Hippocampal formation (tissue), 2 donors: ENCODE results near the gene SORCS1.
A peak's percentile ranks its signal among the peaks of the same experiment; 100 is the strongest.

Source experiments
- DNase-seq, 2 donors: peaks; one replicate each; lab custom pipeline; 2025; lab: John Stamatoyannopoulos, UW

SORCS1 gene

GRCh38 chr10:106819490-106819889, 345.0 kb downstream of the SORCS1 start:
- DNase-seq: no peak

DNA sequence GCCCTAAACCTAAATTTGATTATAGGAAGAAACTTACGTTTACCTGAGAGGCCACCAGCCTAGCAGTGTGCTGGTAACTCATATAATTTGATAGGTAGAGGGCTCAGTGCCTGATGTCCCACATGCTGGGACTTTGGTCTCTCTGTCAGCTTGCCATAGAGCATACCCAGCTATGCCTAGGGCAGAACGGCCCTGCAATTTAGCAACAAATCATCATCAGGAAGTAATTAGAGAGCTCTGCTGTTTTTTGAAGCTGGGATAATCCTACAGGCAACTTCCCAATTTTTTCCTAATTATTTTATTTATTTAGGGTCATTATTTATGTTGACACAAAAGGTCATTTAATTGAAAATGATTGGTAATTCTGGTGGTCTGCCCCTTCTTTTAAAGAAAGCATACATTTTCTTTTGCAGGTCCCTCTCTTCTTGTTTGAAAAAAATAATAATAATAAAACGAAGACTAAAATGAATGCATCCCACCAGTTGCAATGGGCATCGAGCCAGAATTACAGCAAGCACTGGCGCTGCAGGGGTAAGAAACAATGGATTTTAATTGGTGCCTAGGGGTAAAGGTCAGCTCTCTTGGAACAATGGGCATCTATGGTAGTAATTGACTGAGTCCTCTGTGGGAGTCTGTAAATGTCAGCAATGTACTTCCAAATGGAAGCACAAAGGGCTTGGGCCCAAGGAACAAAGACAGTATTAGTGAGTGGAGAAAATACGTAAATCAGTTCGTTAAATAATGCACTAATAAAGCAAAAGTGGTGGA, 348.0 kb downstream of the SORCS1 start:
- DNase-seq: no peak

DNA sequence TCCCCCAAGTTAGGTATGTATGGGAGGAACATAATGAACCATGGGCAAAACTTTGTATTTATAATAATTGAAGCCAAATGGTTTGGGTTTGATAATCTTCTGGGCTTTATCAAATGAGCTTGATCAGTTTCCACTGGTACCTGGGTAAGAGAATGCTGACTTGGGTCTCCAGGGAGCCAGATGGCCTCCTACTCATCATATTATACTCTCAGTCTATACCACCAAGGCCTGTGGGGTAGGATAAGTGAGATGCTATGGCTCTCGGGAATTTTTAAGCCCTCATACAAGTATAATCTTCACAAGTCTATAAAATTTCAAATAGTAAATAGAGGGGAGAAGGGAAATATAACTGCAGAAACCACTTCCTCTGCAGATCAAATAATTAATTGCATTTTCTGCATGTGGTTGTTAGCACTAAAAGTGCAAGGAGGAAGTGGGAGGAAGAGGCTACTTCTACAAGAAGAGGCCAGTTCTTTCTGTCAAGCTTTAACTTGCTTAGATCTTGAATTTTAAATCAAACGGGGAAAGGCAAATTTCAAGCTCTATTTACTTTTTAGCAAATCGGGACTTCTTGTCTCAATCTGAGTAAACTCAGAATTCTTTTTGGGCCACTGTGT, 349.0 kb downstream of the SORCS1 start:
- DNase-seq: no peak

GRCh38 chr10:106804992-106805582, 359.4 kb downstream of the SORCS1 start:
- no peak for DNase-seq

- no peak for DNase-seq
Observed at GRCh38 chr10:106802949-106803348, 361.6 kb downstream of the SORCS1 start.

- DNase-seq: no peak
Observed at GRCh38 chr10:106799776-106800175, 364.7 kb downstream of the SORCS1 start.

GRCh38 chr10:106795619-106796018, 368.9 kb downstream of the SORCS1 start:
- peak in 1 of 2 donors; percentile 2 for DNase-seq

- no peak for DNase-seq
Observed at GRCh38 chr10:106793617-106794016, 370.9 kb downstream of the SORCS1 start.

DNA sequence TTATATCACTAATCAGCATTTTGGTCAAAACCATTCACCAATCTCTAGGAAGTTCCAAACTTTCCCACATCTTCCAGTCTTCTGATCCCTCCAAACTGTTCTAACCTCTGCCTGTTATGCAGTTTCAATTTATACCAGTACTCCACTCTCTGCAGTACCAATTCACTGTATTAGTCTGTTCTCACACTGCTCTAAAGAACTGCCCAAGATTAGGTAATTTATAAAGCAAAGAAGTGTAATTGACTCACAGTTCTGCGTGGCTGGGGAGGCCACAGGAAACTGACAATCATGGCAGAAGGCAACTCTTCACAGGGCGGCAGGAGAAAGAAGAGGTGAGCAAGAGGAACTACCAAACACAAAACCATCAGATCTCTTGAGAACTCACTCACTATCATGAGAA, 374.9 kb downstream of the SORCS1 start:
- no peak for DNase-seq

- no peak for DNase-seq
Observed at GRCh38 chr10:106788982-106789381, 375.5 kb downstream of the SORCS1 start.

- no peak for DNase-seq
Observed at GRCh38 chr10:106785528-106785927, 379.0 kb downstream of the SORCS1 start.

DNA sequence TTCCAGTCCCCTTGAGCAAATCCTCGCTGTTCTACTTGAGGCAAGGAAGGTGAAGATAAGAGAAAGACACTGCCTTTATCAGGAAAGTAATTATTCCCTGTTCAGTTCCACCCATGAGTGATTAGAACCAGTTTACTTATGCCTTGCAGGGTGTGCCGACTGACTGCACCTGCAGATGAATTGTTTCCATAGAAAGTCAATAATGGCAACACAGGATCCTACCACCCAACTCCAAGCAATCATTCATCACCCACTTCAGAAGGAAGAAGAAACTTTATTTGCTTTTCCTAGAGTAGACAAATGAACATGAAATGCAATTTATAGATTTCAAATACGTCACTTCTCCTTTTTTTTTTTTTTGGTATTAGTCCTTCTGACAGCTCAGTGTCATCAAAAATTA, 383.9 kb downstream of the SORCS1 start:
- no peak for DNase-seq

DNA sequence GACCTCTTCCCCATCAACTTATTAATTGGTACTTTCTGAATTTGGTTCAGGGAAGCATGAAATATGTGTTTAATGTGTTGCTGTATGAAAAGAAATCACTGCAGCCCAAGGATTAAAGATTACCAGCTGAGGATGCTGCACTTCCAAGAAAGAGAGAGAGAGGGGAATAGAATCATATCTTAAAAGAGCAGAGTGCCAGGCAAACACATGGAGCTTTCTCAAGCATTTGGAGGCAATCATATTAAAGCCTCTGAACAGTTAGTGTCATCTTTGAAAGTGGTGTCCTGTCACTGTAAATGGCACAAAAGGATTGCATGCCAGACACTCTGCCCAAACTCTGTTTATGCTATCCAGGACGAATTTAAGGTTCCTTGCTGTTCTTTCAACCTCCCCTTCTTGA, 386.7 kb downstream of the SORCS1 start:
- DNase-seq: no peak

- no peak for DNase-seq
Observed at GRCh38 chr10:106775127-106775526, 389.4 kb downstream of the SORCS1 start.

DNA sequence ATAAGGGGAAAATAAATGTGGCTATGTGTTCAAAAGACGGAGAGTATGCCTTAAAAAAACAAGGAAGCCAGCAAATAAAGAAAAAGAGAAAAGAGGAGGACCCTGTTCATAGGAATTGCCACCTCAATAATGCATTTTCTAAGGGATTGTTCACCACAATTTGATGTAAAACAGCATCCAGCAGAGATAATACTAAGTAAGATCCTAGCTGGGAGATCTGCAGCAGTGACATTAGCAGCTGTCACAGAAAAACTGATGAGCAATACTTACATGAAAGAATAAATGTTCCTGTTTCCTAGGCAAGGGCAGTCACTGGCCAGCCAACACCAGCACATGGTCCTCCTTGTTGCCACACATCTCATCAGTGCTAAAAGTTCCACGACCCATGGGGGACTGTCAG, 391.5 kb downstream of the SORCS1 start:
- DNase-seq: no peak

- DNase-seq: no peak
Observed at GRCh38 chr10:106771154-106771553, 393.4 kb downstream of the SORCS1 start.

DNA sequence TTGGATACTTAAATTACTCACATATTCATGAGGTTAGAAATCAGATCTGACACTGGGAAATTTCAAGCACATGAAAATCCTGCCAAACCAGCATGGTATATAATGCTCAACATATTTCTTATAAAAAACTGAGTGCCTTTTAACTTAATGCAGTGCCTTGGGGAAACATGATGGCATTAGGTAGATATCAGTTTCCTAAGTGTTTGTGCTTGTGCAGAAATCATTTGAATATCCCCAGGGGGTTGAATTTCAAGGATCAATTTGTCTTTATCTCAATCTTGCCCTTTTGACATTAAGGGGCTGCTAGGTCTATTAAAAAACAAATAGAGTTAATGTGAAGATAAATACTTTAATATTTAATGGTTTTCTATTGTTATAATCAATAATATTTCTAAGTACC, 396.3 kb downstream of the SORCS1 start:
- DNase-seq: no peak

DNA sequence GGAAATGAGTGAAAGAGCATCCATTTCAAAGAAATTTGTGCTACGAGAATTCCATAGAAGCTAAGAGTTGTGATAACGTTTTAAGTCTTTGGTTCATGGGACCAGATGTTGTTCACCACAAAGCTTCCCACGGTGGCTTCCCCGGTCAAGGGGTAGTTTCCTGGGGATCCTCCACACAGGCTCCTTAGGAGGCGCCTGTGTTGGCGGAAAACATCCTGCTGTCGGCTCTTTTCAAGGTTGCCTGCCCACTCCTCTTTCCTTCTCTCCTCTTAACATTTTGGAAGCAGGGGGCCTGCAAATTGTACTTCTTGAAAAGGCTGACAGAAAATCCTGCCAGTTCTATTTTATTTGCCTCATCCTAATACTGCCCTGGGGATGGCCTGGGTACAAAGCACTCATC, 398.6 kb downstream of the SORCS1 start:
- no peak for DNase-seq

GRCh38 chr10:106765241-106765754, 399.2 kb downstream of the SORCS1 start:
- DNase-seq: no peak

GRCh38 chr10:106764360-106764759, 400.1 kb downstream of the SORCS1 start:
- no peak for DNase-seq

DNA sequence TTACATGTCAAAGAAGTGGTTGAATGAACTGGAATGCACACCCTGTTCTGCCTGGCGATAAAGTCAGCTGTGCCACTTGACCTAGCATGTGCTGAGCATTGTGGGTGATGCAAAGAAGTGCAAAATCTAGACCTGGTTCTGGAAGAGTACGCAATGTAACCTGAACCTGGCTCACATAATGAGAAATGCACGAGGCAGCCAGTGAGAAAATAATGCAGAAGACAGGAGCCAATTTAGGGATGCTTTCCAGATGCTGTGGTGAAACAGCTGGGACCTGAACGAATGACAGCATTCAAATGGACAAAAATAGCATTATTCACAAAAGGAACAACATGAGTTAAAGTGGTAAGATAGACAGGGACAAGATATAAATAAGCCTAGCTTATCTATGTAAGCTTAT, 402.6 kb downstream of the SORCS1 start:
- no peak for DNase-seq

DNA sequence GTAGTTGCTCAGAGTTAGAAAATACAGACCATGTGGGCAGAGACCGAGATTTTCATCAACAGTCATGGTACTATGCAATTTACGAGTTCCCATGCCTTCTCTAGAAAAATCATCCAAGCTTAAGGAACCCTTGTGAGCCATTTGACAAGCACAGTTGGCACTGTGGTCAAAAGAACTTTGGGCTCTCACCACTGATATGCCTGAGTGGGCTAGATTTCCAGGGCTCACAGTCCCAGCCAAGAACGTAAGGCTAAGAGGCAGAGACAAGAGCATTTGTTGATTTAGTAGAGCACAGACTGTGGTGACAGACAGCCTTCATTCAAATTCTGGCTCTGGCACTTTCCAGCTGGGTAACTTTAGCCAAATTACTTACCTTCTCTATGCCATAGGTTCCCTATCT, 407.0 kb downstream of the SORCS1 start:
- DNase-seq: no peak

- no peak for DNase-seq
Observed at GRCh38 chr10:106751091-106751490, 413.4 kb downstream of the SORCS1 start.
